Body of pancreas (tissue), 4 donors: ENCODE measurements around the gene RPS16.

Source experiments
- CTCF ChIP-seq, 7 experiments: fragments of 450-650 bp in 4 of 7; fragments of 200-600 bp in 3 of 7; sonication (generic) in 3 of 7; IDR thresholded peaks; one replicate each; pipeline ENCODE4 v1.5.1; 2016 to 2019; ENCODE audit warnings: antibody characterized with exemption in 7 of 7
- POLR2A ChIP-seq, 3 donors: fragments of 450-650 bp; IDR thresholded peaks; one replicate each; pipeline ENCODE4 v1.6.1; 2016; ENCODE audit warnings: antibody characterized with exemption in 3 of 3, mild to moderate bottlenecking in 2 of 3

GRCh38 chr19:39428283-39429112 is 7.3 kb downstream of the RPS16 start:
- TF ChIP-seq POLR2A (IDR thresholded peaks at IDR 0.05) (peak in 1 of 3 donors; percentile 16), CTCF (IDR thresholded peaks at IDR 0.05) (no peak)
